Renal pelvis (tissue), 12 donors: ENCODE data around the gene LRRN3. TPM values are rescaled to one million over a fixed set of nuclear protein-coding genes. Genes with fewer than 3 reads are reported as not detected.
"Not testable (repeated sequence)": the region's sequence is repeated elsewhere in the genome, so short reads cannot be mapped to it uniquely, and the experiment has no call there.

Source experiments
- DNase-seq: peaks from one replicate; pipeline ENCODE4 v3.0.0-alpha.2; 2013
- long read RNA-seq, 16 experiments: transcript quantifications; one replicate each; lab custom pipeline, GENCODE V29; 2026
- polyA plus RNA-seq, 3 donors: library from polyadenylated mRNA; unstranded; fragments of 120-200 nt; gene quantifications; one replicate each; pipeline ENCODE4 v1.2.1, GENCODE V29; 2013; ENCODE audit not compliant: insufficient read length in 3 of 3

The LRRN3 gene
- 1 to 10 TPM; 3.3 to 4.0 (median 3.7) TPM for polyA plus RNA-seq
- long read RNA-seq, donor 1, partial matches to known transcripts = 0 of 4 reads
- long read RNA-seq, donor 1, other reads (novel, unspliced or antisense) = 0 of 4 reads
- long read RNA-seq, donor 2, partial matches to known transcripts = 0 of 1 reads
- long read RNA-seq, donor 2, other reads (novel, unspliced or antisense) = 0 of 1 reads
- long read RNA-seq, donor 3, partial matches to known transcripts = 0 of 2 reads
- long read RNA-seq, donor 3, other reads (novel, unspliced or antisense) = 0 of 2 reads
- long read RNA-seq, donor 4, partial matches to known transcripts = 0 of 3 reads
- long read RNA-seq, donor 4, other reads (novel, unspliced or antisense) = 0 of 3 reads
- long read RNA-seq, donor 5, partial matches to known transcripts = 0 of 1 reads
- long read RNA-seq, donor 5, other reads (novel, unspliced or antisense) = 0 of 1 reads
- long read RNA-seq, donor 6, partial matches to known transcripts = 0 of 4 reads
- long read RNA-seq, donor 6, other reads (novel, unspliced or antisense) = 0 of 4 reads
- long read RNA-seq, donor 7, partial matches to known transcripts = 0 of 2 reads
- long read RNA-seq, donor 7, other reads (novel, unspliced or antisense) = 0 of 2 reads
- long read RNA-seq, donor 8 = 0 reads
- long read RNA-seq, donor 9, partial matches to known transcripts = 0 of 4 reads
- long read RNA-seq, donor 9, other reads (novel, unspliced or antisense) = 0 of 4 reads
- long read RNA-seq, donor 10, partial matches to known transcripts = 6 of 9 reads
- long read RNA-seq, donor 10, other reads (novel, unspliced or antisense) = 0 of 9 reads
- long read RNA-seq, donor 11, partial matches to known transcripts = 0 of 1 reads
- long read RNA-seq, donor 11, other reads (novel, unspliced or antisense) = 0 of 1 reads
- long read RNA-seq, donor 12, partial matches to known transcripts = 0 of 1 reads
- long read RNA-seq, donor 12, other reads (novel, unspliced or antisense) = 0 of 1 reads
- long read RNA-seq, donor 13, partial matches to known transcripts = 6 of 6 reads
- long read RNA-seq, donor 13, other reads (novel, unspliced or antisense) = 0 of 6 reads
- long read RNA-seq, donor 14, partial matches to known transcripts = 0 of 3 reads
- long read RNA-seq, donor 14, other reads (novel, unspliced or antisense) = 0 of 3 reads
- long read RNA-seq, donor 15, partial matches to known transcripts = 0 of 5 reads
- long read RNA-seq, donor 15, other reads (novel, unspliced or antisense) = 0 of 5 reads
- long read RNA-seq, donor 16, partial matches to known transcripts = 0 of 3 reads
- long read RNA-seq, donor 16, other reads (novel, unspliced or antisense) = 0 of 3 reads

- peak; percentile 41 for DNase-seq
Observed at GRCh38 chr7:111090846-111091245, at the start of gene LRRN3. Gene LRRN3 (plus strand): TSS chr7:111091127. CDS start chr7:111122773, 31,646 bp downstream.

DNA sequence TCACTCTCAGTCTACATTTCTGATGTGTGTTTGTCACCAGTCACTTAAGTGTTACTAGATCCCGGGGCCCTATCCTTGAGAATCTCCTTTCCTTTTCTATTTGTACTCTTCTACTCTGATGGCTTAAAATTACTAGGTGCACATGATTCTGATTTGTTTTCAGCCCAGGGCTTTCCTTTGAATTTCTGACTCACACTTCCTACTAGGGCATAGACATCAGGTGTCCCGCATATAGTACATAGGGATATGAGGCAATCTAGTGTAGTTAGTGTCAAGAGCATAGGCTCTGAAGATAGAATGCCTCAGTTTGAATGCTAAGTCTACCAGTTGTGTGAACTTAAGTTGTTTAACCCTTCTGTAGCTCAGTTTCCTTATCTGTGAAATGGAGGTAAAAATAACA, 49.4 kb upstream of the LRRN3 start:
- DNase-seq = no peak

- DNase-seq = no peak
Observed at GRCh38 chr7:111042842-111043241, 48.1 kb upstream of the LRRN3 start.

- DNase-seq = no peak
Observed at GRCh38 chr7:111043561-111043960, 47.4 kb upstream of the LRRN3 start.

DNA sequence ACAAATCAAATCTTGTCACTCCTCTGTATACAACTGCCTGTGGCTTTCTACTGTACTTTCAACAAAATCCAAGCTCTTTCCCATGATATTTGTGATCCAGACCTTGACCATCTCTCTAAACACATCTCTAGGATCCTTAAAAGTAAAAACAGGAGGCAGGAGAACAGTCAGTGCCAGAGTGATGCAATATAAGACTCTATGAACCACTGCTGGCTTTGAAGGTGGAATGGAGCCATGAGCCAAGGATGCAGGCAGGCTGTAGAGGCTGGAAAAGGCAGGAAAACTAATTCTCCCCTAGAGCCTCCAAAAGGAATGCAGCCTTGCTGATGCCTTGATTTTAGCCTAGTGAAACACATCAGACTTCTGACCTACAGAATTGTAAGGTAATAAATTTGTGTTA, 45.5 kb upstream of the LRRN3 start:
- DNase-seq = no peak

- no peak for DNase-seq
Observed at GRCh38 chr7:111047595-111047994, 43.3 kb upstream of the LRRN3 start.

DNA sequence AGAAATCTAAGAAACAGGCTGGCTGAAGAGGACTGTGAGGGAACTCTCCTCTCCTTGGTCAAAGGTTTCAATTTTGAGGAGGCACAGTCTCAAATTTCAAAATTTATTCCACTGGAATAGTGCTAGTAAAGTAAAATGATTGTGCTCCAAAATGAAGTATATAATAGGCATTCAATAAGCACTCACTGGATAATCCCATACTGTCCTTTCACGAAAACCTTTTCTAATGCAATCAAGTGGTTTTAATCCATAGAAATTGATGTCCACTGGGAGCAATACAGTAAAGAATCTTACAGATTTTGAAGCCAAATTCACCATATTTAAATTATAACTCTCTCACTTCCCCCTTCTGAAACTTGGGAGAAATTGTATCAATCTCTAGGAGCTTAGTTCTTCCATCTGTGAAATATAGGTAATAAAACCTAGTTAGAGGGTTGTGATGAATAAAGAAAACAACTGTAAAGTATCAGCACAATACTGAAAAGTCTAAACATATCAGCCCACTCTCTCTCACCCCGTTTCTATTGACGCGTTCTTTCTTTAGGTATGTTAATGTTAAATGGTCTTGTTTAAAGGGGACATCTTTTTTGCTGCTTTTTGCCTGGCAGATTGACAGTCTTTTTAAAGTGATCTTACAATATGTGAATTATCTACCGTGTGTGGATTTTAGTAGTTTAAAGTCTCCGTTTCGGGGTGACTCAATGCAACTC, 40.8 kb upstream of the LRRN3 start:
- DNase-seq = no peak

DNA sequence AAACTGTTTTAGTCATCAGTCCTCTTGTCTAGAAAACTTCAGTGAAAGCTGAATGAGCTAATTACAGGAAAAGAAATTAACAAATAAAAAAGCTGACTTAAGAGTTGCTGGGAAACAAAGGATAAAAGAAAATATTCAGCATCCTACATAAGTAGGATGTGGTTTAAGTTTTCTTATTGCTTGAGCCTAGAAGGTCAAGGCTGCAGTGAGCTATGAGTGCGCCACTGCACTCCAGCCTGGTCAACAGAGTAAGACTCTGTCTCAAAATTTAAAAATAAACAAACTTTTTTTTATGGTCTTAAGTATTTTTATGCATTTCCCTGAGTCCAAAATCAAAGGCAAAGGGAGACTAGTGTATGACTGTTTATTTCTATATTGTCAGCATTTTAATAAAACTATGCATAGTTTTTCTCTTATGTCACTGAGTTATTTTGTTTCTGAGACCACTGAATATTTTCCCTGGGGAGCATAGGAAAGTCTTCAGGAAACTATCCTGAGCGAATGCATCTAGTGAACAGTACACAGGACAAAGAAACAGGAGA, 40.0 kb upstream of the LRRN3 start:
- DNase-seq = no peak

DNA sequence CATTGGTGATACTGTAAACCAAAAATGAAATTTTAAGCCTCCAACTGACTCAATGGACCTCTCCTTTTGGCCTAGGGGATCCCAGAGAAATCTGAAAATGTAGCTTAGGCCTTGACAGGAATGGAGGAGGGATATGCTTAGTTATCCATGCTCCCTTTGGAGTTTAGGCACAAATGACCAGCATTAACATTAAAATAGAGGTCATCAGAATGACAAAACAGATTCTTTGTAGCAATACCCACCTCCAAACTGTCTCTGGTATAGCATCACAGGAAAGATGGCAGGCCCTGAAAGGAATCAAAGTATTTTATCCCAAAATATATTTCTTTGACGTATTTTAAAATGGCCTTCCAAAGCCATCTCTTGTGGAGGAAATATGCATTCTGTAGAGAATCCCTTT, 39.1 kb upstream of the LRRN3 start:
- no peak for DNase-seq

DNA sequence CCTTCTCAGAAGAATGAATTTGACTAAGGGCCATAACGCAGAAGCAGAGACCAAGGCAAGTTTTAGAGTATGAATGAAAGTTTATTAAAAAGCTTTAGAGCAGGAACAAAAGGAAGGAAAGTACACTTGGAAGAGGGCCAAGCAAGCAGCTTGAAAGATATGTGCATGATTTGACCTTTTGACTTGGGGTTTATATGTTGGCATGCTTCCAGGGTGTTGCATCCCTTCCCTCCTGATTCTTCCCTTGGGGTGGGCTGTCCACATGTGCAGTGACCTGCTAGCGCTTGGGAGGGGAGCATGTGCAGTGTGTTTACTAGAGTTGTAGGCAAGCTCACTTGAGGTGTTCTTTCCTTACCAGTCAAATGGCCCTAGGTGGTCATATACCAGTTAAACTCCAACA, 37.9 kb upstream of the LRRN3 start:
- DNase-seq = no peak

DNA sequence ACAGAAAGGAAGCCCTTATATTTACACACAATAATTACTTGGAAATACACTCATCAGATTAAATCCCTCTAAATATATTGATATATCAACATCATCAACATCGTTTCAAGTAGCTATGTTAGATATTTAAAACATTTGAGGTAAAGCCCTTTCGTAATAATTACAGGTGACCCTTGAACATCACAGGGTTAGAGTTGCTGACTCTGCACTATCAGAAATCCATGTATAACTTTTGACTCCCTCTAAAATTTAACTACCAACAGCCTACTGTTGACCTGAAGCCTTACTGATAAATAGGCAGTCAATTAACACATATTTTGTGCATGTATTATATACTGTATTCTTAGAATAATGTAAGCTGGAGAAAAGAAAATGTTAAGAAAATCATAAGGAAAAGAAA, 34.6 kb upstream of the LRRN3 start:
- no peak for DNase-seq

DNA sequence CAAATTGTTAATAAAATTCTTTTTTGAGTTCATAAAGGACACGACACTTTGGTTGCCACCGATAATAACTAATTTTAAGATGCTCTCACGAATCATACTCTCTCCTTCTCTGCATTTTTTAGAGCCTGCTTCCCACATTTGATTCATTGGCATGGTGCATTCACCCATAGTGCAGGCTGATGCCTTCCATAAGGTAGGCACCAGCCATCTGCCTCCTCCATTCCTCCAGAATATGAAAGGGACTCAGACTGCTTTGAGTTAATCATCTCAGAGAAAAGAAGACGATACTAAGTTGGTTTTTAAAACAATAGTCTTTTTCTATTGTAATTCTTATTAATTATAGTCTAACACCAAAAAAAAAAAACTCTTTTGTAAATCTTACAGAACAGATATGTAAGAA, 33.9 kb upstream of the LRRN3 start:
- DNase-seq = no peak

- DNase-seq = no peak
Observed at GRCh38 chr7:111059833-111060232, 31.1 kb upstream of the LRRN3 start.

- no peak for DNase-seq
Observed at GRCh38 chr7:111063166-111063565, 27.8 kb upstream of the LRRN3 start.

- no peak for DNase-seq
Observed at GRCh38 chr7:111067251-111067650, 23.7 kb upstream of the LRRN3 start.

- no peak for DNase-seq
Observed at GRCh38 chr7:111067682-111068081, 23.2 kb upstream of the LRRN3 start.

DNA sequence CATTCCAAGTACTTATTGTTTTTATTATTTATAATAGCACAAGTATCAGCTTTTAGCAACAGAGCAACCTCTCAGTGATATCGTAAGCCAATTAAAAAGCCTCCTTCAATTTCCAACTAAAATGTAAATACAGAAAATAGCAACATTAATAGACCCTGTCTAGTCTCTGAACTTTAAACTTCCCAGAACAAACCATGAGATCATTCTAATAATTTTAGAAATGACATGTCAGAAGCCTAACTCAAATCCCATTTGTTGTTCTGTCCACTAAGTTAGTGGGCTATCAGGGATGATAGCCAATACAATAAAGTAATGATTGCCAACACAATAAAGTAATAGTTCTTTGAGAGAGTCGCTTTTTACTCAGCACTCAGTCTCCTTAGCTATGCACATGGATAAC, 22.3 kb upstream of the LRRN3 start:
- DNase-seq = no peak

DNA sequence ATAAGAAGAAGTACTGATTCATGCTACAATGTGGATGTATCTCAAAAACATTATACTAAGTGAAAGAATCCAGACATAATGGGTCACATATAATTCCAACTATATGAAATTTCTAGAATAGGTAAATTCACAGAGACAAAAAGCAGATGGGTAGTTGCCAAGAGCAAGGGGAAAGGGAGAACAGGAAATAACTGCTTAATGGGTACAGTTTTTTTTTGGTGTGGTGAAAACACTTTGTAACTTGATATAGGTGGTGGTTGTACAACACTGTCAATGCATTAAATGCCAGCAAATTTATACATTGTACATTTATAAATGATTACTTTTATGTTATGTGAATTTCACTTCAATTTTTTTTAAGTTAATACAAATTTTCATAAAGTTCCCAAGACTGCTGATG, 19.4 kb upstream of the LRRN3 start:
- DNase-seq = no peak

DNA sequence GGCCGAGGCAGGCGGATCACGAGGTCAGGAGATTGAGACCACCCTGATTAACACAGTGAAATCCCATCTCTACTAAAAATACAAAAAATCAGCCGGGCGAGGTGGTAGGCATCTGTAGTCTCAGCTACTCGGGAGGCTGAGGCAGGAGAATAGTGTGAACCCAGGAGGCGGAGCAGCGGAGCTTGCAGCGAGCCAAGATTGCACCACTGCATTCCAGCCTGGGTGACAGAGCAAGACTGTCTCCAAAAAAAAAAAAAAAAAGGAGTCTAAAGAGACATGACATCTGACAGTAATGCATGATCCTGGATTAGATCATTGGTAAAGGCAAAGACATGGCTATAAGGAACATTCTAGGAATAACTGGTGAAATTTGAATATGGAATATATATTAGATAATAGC, 18.3 kb upstream of the LRRN3 start:
- DNase-seq = not testable (repeated sequence)

GRCh38 chr7:111074071-111074747, 16.7 kb upstream of the LRRN3 start:
- no peak for DNase-seq
